Bone marrow (tissue), 2 donors: ENCODE measurements around the gene GSTK1.

Source experiments
- DNase-seq, 2 donors: peaks; one replicate each; lab custom pipeline; 2025; lab: John Stamatoyannopoulos, UW

The GSTK1 gene

GRCh38 chr7:143299840-143300239 lies 36.6 kb downstream of the GSTK1 start:
- DNase-seq = no peak

- peak in 1 of 2 donors; percentile 83 for DNase-seq
Observed at GRCh38 chr7:143300959-143301935, 38.0 kb downstream of the GSTK1 start.

- no peak for DNase-seq
Observed at GRCh38 chr7:143303733-143304132, 40.5 kb downstream of the GSTK1 start.

- DNase-seq = no peak
Observed at GRCh38 chr7:143304938-143305337, 41.7 kb downstream of the GSTK1 start.

GRCh38 chr7:143305423-143306070 lies 42.3 kb downstream of the GSTK1 start:
- peak in 1 of 2 donors; percentile 21 for DNase-seq

GRCh38 chr7:143308632-143309031 lies 45.4 kb downstream of the GSTK1 start:
- DNase-seq = no peak

GRCh38 chr7:143314127-143314526 lies 50.9 kb downstream of the GSTK1 start:
- DNase-seq = peak in 1 of 2 donors; percentile 27

- DNase-seq = no peak
Observed at GRCh38 chr7:143315776-143316175, 52.5 kb downstream of the GSTK1 start, which contains the start of gene CLCN1. Gene CLCN1 (plus strand): TSS chr7:143316111. CDS start chr7:143316213, 102 bp downstream.

GRCh38 chr7:143316492-143316891 lies 53.3 kb downstream of the GSTK1 start:
- DNase-seq = no peak

- no peak for DNase-seq
Observed at GRCh38 chr7:143318661-143319060, 55.4 kb downstream of the GSTK1 start.
